PC-9 (cell line): ENCODE data around the gene SGMS1.

Experiments
- CTCF ChIP-seq: fragments of 200-600 bp; sonication (generic); conservative IDR thresholded peaks from 2 replicates; pipeline ENCODE4 v1.6.1; 2017; ENCODE audit warnings: mixed run types, antibody characterized with exemption, mild to moderate bottlenecking, moderate library complexity
- EZH2 ChIP-seq: fragments of 200-600 bp; sonication (generic); IDR thresholded peaks from 2 replicates; pipeline ENCODE4 v1.8.0; 2017; ENCODE audit warnings: antibody characterized with exemption, low read depth

- TF ChIP-seq CTCF, result no peak
- no peak for TF ChIP-seq EZH2
These were observed 27.3 kb downstream of the SGMS1 start for GRCh38 chr10:50596456-50596855.
